GM23338 (cell line): ENCODE data around the gene PXT1.

Experiments used
- CREB1 ChIP-seq: fragments of 250-450 bp; sonication (Bioruptor Pico); IDR thresholded peaks from 2 replicates; pipeline ENCODE4 v1.5.0; 2020; ENCODE audit warnings: low read depth, mild to moderate bottlenecking, moderate library complexity
- EZH2 ChIP-seq: fragments of 200-600 bp; sonication (generic); IDR thresholded peaks from one replicate; pipeline ENCODE4 v1.8.0; 2017; ENCODE audit warnings: antibody characterized with exemption, mild to moderate bottlenecking, low read depth; ENCODE audit not compliant: unreplicated experiment
- EZH2phosphoT487 ChIP-seq: fragments of 200-600 bp; sonication (generic); IDR thresholded peaks from one replicate; pipeline ENCODE4 v1.8.1; 2018; ENCODE audit warnings: antibody characterized with exemption; ENCODE audit not compliant: unreplicated experiment
- JUNB ChIP-seq: IDR thresholded peaks from one replicate; pipeline ENCODE4 v1.6.1; 2016; ENCODE audit warnings: antibody characterized with exemption; ENCODE audit not compliant: unreplicated experiment
- POLR2AphosphoS5 ChIP-seq: IDR thresholded peaks from 2 replicates; pipeline ENCODE4 v1.6.1; 2016; ENCODE audit warnings: antibody characterized with exemption, low read depth
- REST ChIP-seq: IDR thresholded peaks from one replicate; pipeline ENCODE4 v1.6.1; 2018; ENCODE audit warnings: antibody characterized with exemption; ENCODE audit not compliant: unreplicated experiment
- STAT1 ChIP-seq: IDR thresholded peaks from one replicate; pipeline ENCODE4 v1.6.1; 2016; ENCODE audit warnings: antibody characterized with exemption; ENCODE audit not compliant: unreplicated experiment
- ZNF114 ChIP-seq: fragments of 250-450 bp; sonication (Bioruptor Pico); IDR thresholded peaks from 2 replicates; pipeline ENCODE4 v1.5.0; 2020; ENCODE audit warnings: mild to moderate bottlenecking, moderate library complexity
- ZNF331 ChIP-seq: fragments of 250-450 bp; sonication (Bioruptor Pico); IDR thresholded peaks from 2 replicates; pipeline ENCODE4 v1.5.0; 2020; ENCODE audit warnings: low read depth, mild to moderate bottlenecking, moderate library complexity
- TF ChIP-seq, protein P1 (sequence below), 2 experiments: fragments of 200-600 bp in 1 of 2; sonication (generic) in 1 of 2; conservative IDR thresholded peaks; 2 replicates each; pipeline versions ENCODE4 v1.5.1 to v1.6.1; 2016 to 2017; ENCODE audit warnings: antibody characterized with exemption in 2 of 2, low read depth in 2 of 2, mild to moderate bottlenecking in 2 of 2, moderate library complexity in 1 of 2
- TF ChIP-seq, protein P2 (sequence below): IDR thresholded peaks from 2 replicates; pipeline ENCODE4 v1.6.1; 2016; ENCODE audit warnings: antibody characterized with exemption

GRCh38 chr6:36402481-36402880, 40.2 kb downstream of the PXT1 start:
- TF ChIP-seq, protein P1, sequence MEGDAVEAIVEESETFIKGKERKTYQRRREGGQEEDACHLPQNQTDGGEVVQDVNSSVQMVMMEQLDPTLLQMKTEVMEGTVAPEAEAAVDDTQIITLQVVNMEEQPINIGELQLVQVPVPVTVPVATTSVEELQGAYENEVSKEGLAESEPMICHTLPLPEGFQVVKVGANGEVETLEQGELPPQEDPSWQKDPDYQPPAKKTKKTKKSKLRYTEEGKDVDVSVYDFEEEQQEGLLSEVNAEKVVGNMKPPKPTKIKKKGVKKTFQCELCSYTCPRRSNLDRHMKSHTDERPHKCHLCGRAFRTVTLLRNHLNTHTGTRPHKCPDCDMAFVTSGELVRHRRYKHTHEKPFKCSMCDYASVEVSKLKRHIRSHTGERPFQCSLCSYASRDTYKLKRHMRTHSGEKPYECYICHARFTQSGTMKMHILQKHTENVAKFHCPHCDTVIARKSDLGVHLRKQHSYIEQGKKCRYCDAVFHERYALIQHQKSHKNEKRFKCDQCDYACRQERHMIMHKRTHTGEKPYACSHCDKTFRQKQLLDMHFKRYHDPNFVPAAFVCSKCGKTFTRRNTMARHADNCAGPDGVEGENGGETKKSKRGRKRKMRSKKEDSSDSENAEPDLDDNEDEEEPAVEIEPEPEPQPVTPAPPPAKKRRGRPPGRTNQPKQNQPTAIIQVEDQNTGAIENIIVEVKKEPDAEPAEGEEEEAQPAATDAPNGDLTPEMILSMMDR (conservative IDR thresholded peaks at IDR 0.05; ENCODE audit: low read depth in 2 of 2), result no peak
- no peak for TF ChIP-seq POLR2AphosphoS5
- TF ChIP-seq JUNB, result no peak
- no peak for TF ChIP-seq ZNF331 (CRISPR knock-in tag)
- no peak for TF ChIP-seq EZH2
- TF ChIP-seq CREB1 (CRISPR knock-in tag), result no peak
- TF ChIP-seq REST, result no peak
- TF ChIP-seq EZH2phosphoT487, result no peak
- TF ChIP-seq STAT1, result no peak
- no peak for TF ChIP-seq ZNF114
- TF ChIP-seq, protein P2, sequence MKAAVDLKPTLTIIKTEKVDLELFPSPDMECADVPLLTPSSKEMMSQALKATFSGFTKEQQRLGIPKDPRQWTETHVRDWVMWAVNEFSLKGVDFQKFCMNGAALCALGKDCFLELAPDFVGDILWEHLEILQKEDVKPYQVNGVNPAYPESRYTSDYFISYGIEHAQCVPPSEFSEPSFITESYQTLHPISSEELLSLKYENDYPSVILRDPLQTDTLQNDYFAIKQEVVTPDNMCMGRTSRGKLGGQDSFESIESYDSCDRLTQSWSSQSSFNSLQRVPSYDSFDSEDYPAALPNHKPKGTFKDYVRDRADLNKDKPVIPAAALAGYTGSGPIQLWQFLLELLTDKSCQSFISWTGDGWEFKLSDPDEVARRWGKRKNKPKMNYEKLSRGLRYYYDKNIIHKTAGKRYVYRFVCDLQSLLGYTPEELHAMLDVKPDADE, result no peak
